ENCODE data around the gene ZMYND8.

DNA sequence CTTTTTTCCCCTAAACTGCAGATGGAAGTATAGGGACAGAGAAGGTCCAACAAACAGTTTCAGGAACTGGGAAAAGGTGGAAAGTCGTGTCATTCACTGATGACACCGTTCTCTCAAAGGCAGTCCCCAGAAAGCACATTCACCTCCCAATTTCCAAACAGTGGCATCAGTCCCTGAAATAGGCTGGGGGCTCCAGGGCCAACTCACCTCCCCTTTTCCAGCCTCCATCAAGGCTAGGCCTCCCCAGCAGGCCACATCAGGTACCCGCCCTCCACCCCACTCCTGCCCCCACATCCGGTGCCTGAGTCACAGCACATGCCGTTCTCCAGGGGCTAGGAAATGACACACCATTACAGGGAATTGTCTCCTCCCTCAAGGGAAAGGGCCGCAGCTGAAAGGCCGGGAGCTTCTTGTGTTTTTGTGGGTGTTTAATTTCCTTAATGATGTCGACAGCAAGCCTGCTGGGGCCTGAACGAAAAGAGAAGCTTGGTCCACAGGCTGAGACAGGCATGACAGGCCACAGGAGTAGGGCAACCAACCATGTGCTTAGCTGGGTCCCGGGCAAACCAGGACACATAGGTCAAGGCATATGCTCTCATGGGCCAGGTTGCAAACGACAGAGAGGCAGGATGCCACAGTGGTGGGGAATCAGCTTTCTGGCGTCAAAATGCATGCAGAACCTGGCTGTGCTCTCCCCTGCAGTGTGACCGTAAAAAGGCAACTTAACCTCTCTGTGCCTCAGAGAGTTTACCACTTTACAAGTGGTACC is 39.2 kb downstream of the ZMYND8 start:
- TF ChIP-seq, protein P1, sequence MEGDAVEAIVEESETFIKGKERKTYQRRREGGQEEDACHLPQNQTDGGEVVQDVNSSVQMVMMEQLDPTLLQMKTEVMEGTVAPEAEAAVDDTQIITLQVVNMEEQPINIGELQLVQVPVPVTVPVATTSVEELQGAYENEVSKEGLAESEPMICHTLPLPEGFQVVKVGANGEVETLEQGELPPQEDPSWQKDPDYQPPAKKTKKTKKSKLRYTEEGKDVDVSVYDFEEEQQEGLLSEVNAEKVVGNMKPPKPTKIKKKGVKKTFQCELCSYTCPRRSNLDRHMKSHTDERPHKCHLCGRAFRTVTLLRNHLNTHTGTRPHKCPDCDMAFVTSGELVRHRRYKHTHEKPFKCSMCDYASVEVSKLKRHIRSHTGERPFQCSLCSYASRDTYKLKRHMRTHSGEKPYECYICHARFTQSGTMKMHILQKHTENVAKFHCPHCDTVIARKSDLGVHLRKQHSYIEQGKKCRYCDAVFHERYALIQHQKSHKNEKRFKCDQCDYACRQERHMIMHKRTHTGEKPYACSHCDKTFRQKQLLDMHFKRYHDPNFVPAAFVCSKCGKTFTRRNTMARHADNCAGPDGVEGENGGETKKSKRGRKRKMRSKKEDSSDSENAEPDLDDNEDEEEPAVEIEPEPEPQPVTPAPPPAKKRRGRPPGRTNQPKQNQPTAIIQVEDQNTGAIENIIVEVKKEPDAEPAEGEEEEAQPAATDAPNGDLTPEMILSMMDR (IDR thresholded peaks at IDR 0.05 in 2 of 3, conservative IDR thresholded peaks at IDR 0.05 in 1 of 3; ENCODE audit: control insufficient read depth in 2 of 3, extremely low read depth in 1 of 3, insufficient read depth in 1 of 3, low read depth in 3 of 3, low read length in 3 of 3) = no peak
- TF ChIP-seq STAT1 (conservative IDR thresholded peaks at IDR 0.05) = no peak
- no peak for TF ChIP-seq GABPA (IDR thresholded peaks at IDR 0.05; ENCODE audit: low read depth)
- TF ChIP-seq PAX5 (IDR thresholded peaks at IDR 0.05; ENCODE audit: borderline replicate concordance, low read depth, low read length) = no peak
- TF ChIP-seq POLR2A (IDR thresholded peaks at IDR 0.05; ENCODE audit: low read depth, low read length) = no peak
- no peak for TF ChIP-seq ZNF274 (IDR thresholded peaks at IDR 0.05; ENCODE audit: insufficient read depth, insufficient read length)
- no peak for TF ChIP-seq CBX5 (IDR thresholded peaks at IDR 0.05; ENCODE audit: low read depth)
- TF ChIP-seq, protein P2, sequence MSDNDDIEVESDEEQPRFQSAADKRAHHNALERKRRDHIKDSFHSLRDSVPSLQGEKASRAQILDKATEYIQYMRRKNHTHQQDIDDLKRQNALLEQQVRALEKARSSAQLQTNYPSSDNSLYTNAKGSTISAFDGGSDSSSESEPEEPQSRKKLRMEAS (IDR thresholded peaks at IDR 0.05; ENCODE audit: low read depth, low read length) = no peak

All from GM12878 (cell line).